Activated CD4-positive, alpha-beta T cell treated with anti-CD3 and anti-CD28 coated beads, Interleukin-2, amount 50 U/mL, for 4 hours (primary cell): Measurements from ENCODE around the gene MIF4GD.
"Not testable (repeated sequence)": the region's sequence is repeated elsewhere in the genome, so short reads cannot be mapped to it uniquely, and the experiment has no call there.

Source experiments
- DNase-seq, 2 experiments: peaks; one replicate each; pipeline ENCODE4 v3.0.0-alpha.2; 2020

The MIF4GD gene

GRCh38 chr17:75257228-75257627 is 13.8 kb downstream of the MIF4GD start:
- DNase-seq: not testable (repeated sequence)

GRCh38 chr17:75255954-75256698 is 14.9 kb downstream of the MIF4GD start:
- DNase-seq: not testable (repeated sequence)

- no peak for DNase-seq
These were observed 18.8 kb downstream of the MIF4GD start for GRCh38 chr17:75252039-75252816.

- peak; percentile 85 to 90 for DNase-seq
These were observed 21.0 kb downstream of the MIF4GD start for GRCh38 chr17:75250009-75250471.

GRCh38 chr17:75249564-75249963 is 21.5 kb downstream of the MIF4GD start:
- no peak for DNase-seq

- no peak for DNase-seq
These were observed 24.6 kb downstream of the MIF4GD start for GRCh38 chr17:75246404-75246803.

GRCh38 chr17:75245011-75245410 is 26.0 kb downstream of the MIF4GD start:
- no peak for DNase-seq

- DNase-seq: no peak
These were observed 26.7 kb downstream of the MIF4GD start for GRCh38 chr17:75244133-75244866.

GRCh38 chr17:75242461-75243042 is 28.5 kb downstream of the MIF4GD start:
- peak; percentile 22 to 41 for DNase-seq

GRCh38 chr17:75241996-75242460 is 29.0 kb downstream of the MIF4GD start:
- peak in 1 of 2 experiments; percentile 24 for DNase-seq

GRCh38 chr17:75241502-75241901 is 29.5 kb downstream of the MIF4GD start:
- DNase-seq: no peak

- DNase-seq: no peak
These were observed 29.9 kb downstream of the MIF4GD start for GRCh38 chr17:75241143-75241430.

GRCh38 chr17:75240394-75241142 is 30.5 kb downstream of the MIF4GD start:
- DNase-seq: peak; percentile 31 to 40

GRCh38 chr17:75239778-75240393 is 31.1 kb downstream of the MIF4GD start:
- no peak for DNase-seq

GRCh38 chr17:75239214-75239613 is 31.8 kb downstream of the MIF4GD start:
- DNase-seq: no peak

- peak; percentile 51 to 56 for DNase-seq
These were observed 32.3 kb downstream of the MIF4GD start for GRCh38 chr17:75238684-75239191.

- no peak for DNase-seq
These were observed 32.9 kb downstream of the MIF4GD start for GRCh38 chr17:75238020-75238580.

- DNase-seq: no peak
These were observed 33.7 kb downstream of the MIF4GD start for GRCh38 chr17:75237100-75238014.

GRCh38 chr17:75232786-75233185 is 38.2 kb downstream of the MIF4GD start:
- no peak for DNase-seq
